Stomach (tissue), 4 donors: Measurements from ENCODE around the gene ANTXRL.

Experiments
- CTCF ChIP-seq, 7 experiments: fragments of 450-650 bp in 4 of 7; fragments of 200-600 bp in 3 of 7; sonication (generic) in 3 of 7; IDR thresholded peaks; one replicate each; pipeline ENCODE4 v1.5.1; 2016 to 2019; ENCODE audit warnings: antibody characterized with exemption in 7 of 7, control low read depth in 2 of 7, mild to moderate bottlenecking in 1 of 7
- EP300 ChIP-seq: sonication (generic); formaldehyde crosslinking; IDR thresholded peaks from one replicate; pipeline ENCODE4 v1.6.1; 2017; ENCODE audit warnings: antibody characterized with exemption
- POLR2AphosphoS5 ChIP-seq, 3 donors: sonication (generic); formaldehyde crosslinking; IDR thresholded peaks; one replicate each; pipeline ENCODE4 v1.6.1; 2016; ENCODE audit warnings: antibody characterized with exemption in 3 of 3

DNA sequence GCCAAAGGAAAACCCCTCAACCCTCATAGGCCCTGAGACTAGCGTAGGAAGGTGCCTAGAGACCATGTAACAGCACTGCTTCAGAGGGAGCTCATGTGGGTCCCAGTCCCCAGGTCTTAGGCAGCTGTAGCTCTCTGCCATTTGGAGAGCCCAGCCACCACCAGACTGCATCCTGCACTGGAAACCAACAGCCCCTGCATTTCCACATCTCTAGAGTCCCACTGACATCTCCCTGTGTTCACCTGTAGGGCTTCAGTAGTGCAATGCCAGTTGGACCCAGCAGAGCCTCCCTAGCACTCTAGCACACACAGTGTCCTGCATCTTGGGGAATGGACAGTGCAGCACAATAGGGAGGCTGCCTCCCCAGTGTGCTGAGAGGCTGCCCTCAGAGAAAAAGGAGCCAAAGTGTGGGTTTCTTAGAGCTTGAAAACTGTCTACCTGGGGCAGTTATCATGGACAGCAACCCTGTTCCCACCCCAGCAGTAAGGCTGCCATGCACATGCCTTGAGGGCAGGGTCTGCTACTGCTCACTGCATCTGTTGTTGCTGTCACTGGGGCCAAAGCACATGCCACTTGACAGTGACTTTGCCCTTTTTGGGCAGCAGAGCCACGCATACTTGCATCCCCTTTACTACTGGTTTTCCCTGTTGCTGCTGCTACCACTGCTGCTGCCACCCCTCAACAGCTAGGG is 46.7 kb upstream of the ANTXRL start:
- TF ChIP-seq EP300, result no peak
- no peak for TF ChIP-seq CTCF (IDR thresholded peaks at IDR 0.05)
- TF ChIP-seq POLR2AphosphoS5 (IDR thresholded peaks at IDR 0.05), result no peak
